ENCODE measurements around the gene MEOX2.
A peak's percentile ranks its signal among the peaks of the same experiment; 100 is the strongest.

DNA sequence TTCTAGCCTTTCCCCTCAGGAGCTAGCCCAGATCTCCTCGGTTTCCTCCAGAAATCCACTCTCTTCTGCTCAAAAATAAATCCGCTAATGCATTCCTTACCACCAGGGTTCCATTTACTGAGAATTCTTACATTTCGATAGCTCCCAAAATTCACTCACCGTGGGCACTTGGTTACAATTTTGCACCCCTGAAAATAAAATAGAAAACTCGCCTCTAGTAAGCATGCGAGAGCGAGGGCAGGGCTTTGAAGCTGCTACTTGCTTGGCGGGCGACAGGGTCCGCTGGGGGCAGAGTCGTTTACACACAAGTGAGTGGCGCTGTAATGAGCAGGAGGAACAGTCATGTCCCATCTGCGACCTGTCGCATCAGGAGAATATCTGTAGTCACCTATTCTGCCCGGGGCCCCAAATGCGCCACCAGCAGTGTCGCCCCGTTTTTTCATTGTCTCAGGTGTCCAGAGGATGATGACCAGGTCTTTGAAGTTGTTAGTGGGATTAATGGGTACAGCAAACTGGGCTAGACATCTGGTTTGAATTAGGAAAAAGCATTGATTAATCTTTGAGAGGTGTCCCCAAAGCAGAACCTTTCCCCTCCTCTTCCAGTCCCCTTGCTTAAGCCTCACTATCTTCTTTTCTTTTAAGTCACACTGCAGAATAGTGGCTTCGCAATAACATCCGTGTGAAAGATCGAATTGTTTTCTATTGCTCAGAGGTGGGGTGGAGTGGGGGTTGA is 1.2 kb upstream of the MEOX2 start:
- TF ChIP-seq EZH2 (IDR thresholded peaks at IDR 0.05; ENCODE audit: insufficient read depth, poor library complexity, severe bottlenecking) = peak; percentile 74
- TF ChIP-seq EZH2phosphoT487 (IDR thresholded peaks at IDR 0.05; ENCODE audit: insufficient read depth, low read depth) = peak; percentile 67; the same call in 1 of the 2 replicates
